ENCODE results near the gene ABO. TPM values are rescaled to one million over a fixed set of nuclear protein-coding genes. Genes with fewer than 3 reads are reported as not detected.

The ABO gene
- total RNA-seq, 1 experiment from 2014 or later, result 2.8 TPM

DNA sequence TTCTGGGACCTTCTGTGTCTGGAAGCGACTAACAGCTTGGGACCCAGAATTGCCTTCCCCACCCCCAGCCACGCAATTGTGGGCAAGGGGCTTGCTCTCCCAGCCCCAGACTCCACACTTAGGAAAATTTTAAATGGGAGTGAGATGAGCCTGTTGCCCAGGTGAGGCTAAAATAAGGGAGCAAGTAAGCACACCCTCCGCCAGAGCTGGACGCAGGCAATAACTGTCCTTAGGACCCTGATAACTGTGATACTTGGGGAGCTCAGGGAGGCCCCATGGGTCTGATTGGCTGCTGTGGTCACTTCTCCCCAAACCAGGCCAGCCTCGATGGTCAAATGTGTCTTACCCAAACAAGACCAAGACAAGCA, 13.3 kb downstream of the ABO start:
- no peak overlapping the region for H3K4me3 Mint-ChIP-seq (ENCODE audit: low read depth, unreplicated experiment)
- intact Hi-C loops (cut with micrococcal nuclease; ENCODE audit: unreplicated experiment), result no loop called here
- no peak for DNase-seq
- no peaks in the 10 kb centered on the region for H3K9me3 Mint-ChIP-seq (ENCODE audit: low read depth, unreplicated experiment)
- CTCF ChIA-PET, result no interaction called here
- no peak overlapping the region for H3K27ac Mint-ChIP-seq (ENCODE audit: unreplicated experiment)
- no peaks in the 10 kb centered on the region for H3K4me1 Mint-ChIP-seq (ENCODE audit: low read depth, unreplicated experiment)
- BruUV-seq (replicated peaks), result no TSS peak
- no peaks in the 10 kb centered on the region for H3K36me3 Mint-ChIP-seq (ENCODE audit: insufficient read depth, unreplicated experiment)
- H3K27me3 Mint-ChIP-seq (ENCODE audit: unreplicated experiment), result no peaks in the 10 kb centered on the region
- TF ChIP-seq, protein P1, sequence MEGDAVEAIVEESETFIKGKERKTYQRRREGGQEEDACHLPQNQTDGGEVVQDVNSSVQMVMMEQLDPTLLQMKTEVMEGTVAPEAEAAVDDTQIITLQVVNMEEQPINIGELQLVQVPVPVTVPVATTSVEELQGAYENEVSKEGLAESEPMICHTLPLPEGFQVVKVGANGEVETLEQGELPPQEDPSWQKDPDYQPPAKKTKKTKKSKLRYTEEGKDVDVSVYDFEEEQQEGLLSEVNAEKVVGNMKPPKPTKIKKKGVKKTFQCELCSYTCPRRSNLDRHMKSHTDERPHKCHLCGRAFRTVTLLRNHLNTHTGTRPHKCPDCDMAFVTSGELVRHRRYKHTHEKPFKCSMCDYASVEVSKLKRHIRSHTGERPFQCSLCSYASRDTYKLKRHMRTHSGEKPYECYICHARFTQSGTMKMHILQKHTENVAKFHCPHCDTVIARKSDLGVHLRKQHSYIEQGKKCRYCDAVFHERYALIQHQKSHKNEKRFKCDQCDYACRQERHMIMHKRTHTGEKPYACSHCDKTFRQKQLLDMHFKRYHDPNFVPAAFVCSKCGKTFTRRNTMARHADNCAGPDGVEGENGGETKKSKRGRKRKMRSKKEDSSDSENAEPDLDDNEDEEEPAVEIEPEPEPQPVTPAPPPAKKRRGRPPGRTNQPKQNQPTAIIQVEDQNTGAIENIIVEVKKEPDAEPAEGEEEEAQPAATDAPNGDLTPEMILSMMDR (IDR thresholded peaks at IDR 0.05; ENCODE audit: unreplicated experiment), result no peak

DNA sequence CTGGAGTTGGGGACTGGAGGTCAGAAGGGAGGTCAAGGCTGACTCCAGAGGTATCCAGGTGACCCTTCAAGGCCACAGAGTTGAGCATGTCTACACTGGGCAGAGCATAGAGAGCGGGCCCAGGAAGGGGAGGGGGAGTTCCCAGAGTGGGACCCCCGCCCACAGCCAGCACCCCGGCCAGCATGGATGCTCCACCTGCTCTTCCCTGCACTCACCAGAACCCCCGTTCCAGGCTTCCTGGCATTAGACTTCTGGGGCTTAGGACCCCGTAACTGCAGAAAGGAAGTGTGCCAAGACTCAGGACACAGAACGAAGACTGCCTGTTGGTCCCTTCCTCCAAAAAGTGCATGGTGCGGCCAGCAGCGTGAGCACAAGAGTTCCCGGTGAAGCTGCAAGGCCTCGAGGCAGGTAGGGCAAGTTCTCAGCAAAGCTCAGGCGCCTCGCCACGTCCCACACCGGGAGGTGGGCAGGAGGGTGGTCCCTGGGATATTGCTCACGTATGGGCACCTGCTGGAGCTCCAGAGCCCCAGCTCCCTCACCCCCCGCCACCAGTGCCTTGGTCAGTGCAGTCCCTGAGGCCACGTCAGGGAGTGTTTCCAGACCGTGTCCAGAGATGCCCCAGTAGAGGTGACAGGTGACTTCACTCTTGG, 13.8 kb downstream of the ABO start:
- H3K27me3 Mint-ChIP-seq (ENCODE audit: unreplicated experiment), result no peaks in the 10 kb centered on the region
- TF ChIP-seq, protein P1 (IDR thresholded peaks at IDR 0.05; ENCODE audit: unreplicated experiment), result no peak
- no peaks in the 10 kb centered on the region for H3K36me3 Mint-ChIP-seq (ENCODE audit: insufficient read depth, unreplicated experiment)
- intact Hi-C loops (cut with micrococcal nuclease; ENCODE audit: unreplicated experiment), result no loop called here
- H3K4me1 Mint-ChIP-seq (ENCODE audit: low read depth, unreplicated experiment), result no peaks in the 10 kb centered on the region
- no peaks in the 10 kb centered on the region for H3K9me3 Mint-ChIP-seq (ENCODE audit: low read depth, unreplicated experiment)
- CTCF ChIA-PET, result no interaction called here
- no peak overlapping the region for H3K27ac Mint-ChIP-seq (ENCODE audit: unreplicated experiment)
- no TSS peak for BruUV-seq (replicated peaks)
- no peak for DNase-seq
- no peak overlapping the region for H3K4me3 Mint-ChIP-seq (ENCODE audit: low read depth, unreplicated experiment)

DNA sequence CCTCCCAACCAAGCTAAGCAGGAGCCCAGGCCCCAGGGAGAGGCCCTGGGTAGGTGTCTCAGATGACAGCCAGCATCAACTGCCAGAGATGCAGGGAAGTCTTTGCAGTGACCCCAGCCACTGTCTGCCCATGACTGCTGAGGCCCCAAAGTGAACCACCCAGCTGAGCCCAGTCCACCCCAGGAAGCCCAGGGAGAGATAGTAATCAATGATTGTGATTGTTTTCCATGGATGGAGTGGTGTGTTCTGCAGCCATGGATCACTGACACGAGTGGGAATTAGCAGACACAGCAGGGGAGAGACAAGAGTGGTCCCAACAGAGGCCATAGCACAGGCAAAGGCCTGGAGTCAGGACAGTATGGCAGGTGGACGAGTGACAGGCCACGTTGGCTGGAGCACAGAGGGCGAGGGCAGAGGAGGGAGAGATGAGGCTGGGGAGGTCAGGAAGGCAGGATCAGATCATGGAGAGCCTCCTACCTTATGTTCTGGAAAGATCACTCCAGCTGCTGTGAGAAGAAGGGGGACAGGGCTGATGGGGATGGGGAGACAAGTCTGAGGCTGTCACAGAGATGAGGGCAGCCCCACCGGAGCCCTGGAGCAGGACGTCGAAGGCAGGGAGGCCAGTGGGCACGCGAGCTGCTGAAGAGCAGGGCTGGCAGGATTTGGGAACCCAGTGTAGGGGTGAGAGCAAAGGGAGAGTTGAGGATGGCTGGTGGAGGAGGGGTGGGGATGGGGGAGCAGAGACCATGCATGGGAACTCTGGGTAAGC, 14.5 kb downstream of the ABO start:
- TF ChIP-seq, protein P1 (IDR thresholded peaks at IDR 0.05; ENCODE audit: unreplicated experiment), result no peak
- Mint-ChIP-seq H3K9me3 (ENCODE audit: low read depth, unreplicated experiment) (no peaks in the 10 kb centered on the region), H3K36me3 (ENCODE audit: insufficient read depth, unreplicated experiment) (no peaks in the 10 kb centered on the region), H3K4me3 (ENCODE audit: low read depth, unreplicated experiment) (no peak overlapping the region), H3K27me3 (ENCODE audit: unreplicated experiment) (no peaks in the 10 kb centered on the region), H3K4me1 (ENCODE audit: low read depth, unreplicated experiment) (no peaks in the 10 kb centered on the region), H3K27ac (ENCODE audit: unreplicated experiment) (no peak overlapping the region)
- DNase-seq, result no peak
- CTCF ChIA-PET, result no interaction called here
- no TSS peak for BruUV-seq (replicated peaks)
- intact Hi-C loops (cut with micrococcal nuclease; ENCODE audit: unreplicated experiment), result no loop called here

DNA sequence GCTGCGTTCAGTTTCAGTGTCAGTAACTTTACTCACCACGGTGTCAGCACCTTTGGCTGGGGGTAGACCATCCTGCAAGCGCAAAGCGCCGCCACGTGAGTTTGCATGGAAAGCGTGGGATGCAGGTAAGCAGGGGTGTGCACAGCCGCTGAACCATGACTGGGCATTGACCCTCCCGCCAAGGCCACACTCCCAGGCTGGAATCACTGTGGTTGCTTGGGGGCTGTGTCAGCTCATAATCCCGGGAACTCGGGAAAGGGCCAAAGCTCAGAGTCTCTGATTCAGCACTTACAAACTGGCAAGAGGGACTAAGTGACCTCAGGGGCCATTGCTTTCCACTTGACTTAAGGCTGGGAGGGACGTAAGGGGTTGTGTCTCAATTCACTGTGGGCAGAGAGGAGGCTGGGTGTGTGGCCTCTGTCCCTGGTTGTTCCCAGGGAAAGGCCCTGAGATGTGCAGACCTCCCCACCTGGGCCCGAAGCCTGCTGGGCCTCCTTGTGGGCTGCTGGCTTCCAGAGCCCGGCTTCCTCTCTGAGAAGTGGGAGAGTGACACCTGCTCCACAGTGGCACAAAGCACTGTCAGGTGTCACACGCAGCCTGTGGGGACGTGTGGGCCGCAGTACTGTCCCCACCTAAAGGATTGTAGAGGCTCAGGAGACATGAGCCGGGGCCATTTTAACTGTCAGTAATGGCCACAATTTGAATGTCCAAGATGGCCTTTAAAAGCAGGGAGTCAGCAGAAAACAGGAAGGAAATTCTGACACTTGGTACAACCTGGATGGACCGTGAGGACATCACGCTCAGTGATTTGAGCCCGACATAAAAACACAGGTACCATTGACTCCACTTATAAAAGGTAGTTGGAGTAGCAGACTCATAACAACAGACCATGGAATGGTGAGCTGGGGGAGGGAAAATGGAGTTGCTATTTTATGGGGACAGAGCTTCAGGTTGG, 16.7 kb downstream of the ABO start:
- TF ChIP-seq, protein P1 (IDR thresholded peaks at IDR 0.05; ENCODE audit: unreplicated experiment), result no peak
- H3K36me3 Mint-ChIP-seq (ENCODE audit: insufficient read depth, unreplicated experiment), result no peaks in the 10 kb centered on the region
- no peak overlapping the region for H3K27ac Mint-ChIP-seq (ENCODE audit: unreplicated experiment)
- no peaks in the 10 kb centered on the region for H3K27me3 Mint-ChIP-seq (ENCODE audit: unreplicated experiment)
- H3K4me3 Mint-ChIP-seq (ENCODE audit: low read depth, unreplicated experiment), result no peak overlapping the region
- no TSS peak for BruUV-seq (replicated peaks)
- CTCF ChIA-PET, result no interaction called here
- no peaks in the 10 kb centered on the region for H3K9me3 Mint-ChIP-seq (ENCODE audit: low read depth, unreplicated experiment)
- no peaks in the 10 kb centered on the region for H3K4me1 Mint-ChIP-seq (ENCODE audit: low read depth, unreplicated experiment)
- DNase-seq, result no peak
- intact Hi-C loops (cut with micrococcal nuclease; ENCODE audit: unreplicated experiment), result no loop called here

Measured in Calu3 (cell line).